Gastroesophageal sphincter (tissue), 3 donors: ENCODE measurements around the gene CNOT3.

Experiments
- POLR2A ChIP-seq, 2 donors: fragments of 450-650 bp; IDR thresholded peaks; one replicate each; pipeline ENCODE4 v1.6.1; 2017; ENCODE audit warnings: antibody characterized with exemption in 2 of 2, mild to moderate bottlenecking in 2 of 2, moderate library complexity in 1 of 2
- TF ChIP-seq, protein P1 (sequence below), 4 experiments: fragments of 200-600 bp in 2 of 4; fragments of 450-650 bp in 2 of 4; sonication (generic) in 1 of 4; IDR thresholded peaks; one replicate each; pipeline ENCODE4 v1.5.1; 2017 to 2019; ENCODE audit warnings: antibody characterized with exemption in 4 of 4, mild to moderate bottlenecking in 2 of 4, moderate library complexity in 2 of 4

- TF ChIP-seq, protein P1, sequence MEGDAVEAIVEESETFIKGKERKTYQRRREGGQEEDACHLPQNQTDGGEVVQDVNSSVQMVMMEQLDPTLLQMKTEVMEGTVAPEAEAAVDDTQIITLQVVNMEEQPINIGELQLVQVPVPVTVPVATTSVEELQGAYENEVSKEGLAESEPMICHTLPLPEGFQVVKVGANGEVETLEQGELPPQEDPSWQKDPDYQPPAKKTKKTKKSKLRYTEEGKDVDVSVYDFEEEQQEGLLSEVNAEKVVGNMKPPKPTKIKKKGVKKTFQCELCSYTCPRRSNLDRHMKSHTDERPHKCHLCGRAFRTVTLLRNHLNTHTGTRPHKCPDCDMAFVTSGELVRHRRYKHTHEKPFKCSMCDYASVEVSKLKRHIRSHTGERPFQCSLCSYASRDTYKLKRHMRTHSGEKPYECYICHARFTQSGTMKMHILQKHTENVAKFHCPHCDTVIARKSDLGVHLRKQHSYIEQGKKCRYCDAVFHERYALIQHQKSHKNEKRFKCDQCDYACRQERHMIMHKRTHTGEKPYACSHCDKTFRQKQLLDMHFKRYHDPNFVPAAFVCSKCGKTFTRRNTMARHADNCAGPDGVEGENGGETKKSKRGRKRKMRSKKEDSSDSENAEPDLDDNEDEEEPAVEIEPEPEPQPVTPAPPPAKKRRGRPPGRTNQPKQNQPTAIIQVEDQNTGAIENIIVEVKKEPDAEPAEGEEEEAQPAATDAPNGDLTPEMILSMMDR (IDR thresholded peaks at IDR 0.05): no peak
- TF ChIP-seq POLR2A (IDR thresholded peaks at IDR 0.05): no peak
Measured at GRCh38 chr19:54123682-54124081, 13.9 kb upstream of the CNOT3 start.
